Activated CD4-positive, alpha-beta T cell treated with anti-CD3 and anti-CD28 coated beads, Interleukin-2, amount 10 ng/mL, durations not matched to agents 7 days and 5 days (primary cell): Measurements from ENCODE around the gene CPAMD8. TPM values are rescaled to one million over a fixed set of nuclear protein-coding genes. Genes with fewer than 3 reads are reported as not detected.

Experiments used
- CTCF ChIA-PET: fragments of 350-600 bp; sonication (Branson Sonifier 250); formaldehyde crosslinking; loops from one replicate; lab custom pipeline; 2021; ENCODE audit warnings: antibody characterized with exemption; lab: Charles Lee
- POLR2A ChIA-PET: fragments of 350-600 bp; sonication (Branson Sonifier 250); formaldehyde crosslinking; loops from one replicate; lab custom pipeline; 2021; ENCODE audit warnings: antibody characterized with exemption; lab: Charles Lee
- DNase-seq: peaks from one replicate; pipeline ENCODE4 v3.0.0-alpha.2; 2020
- H3K27ac Mint-ChIP-seq: one replicate; pipeline ENCODE4 v1.8.0; 2021; ENCODE audit warnings: mild to moderate bottlenecking, moderate library complexity, mixed read lengths
- H3K27me3 Mint-ChIP-seq: one replicate; pipeline ENCODE4 v1.8.0; 2021; ENCODE audit warnings: mixed read lengths
- H3K36me3 Mint-ChIP-seq: one replicate; pipeline ENCODE4 v1.8.0; 2021; ENCODE audit warnings: low read depth, mixed read lengths
- H3K4me1 Mint-ChIP-seq: one replicate; pipeline ENCODE4 v1.8.0; 2021; ENCODE audit warnings: mixed read lengths
- H3K4me3 Mint-ChIP-seq: one replicate; pipeline ENCODE4 v1.8.0; 2021; ENCODE audit warnings: mild to moderate bottlenecking, moderate library complexity, mixed read lengths
- H3K9me3 Mint-ChIP-seq: one replicate; pipeline ENCODE4 v1.8.0; 2021; ENCODE audit warnings: mixed read lengths
- total RNA-seq, 2 experiments: library from RNA; stranded (reverse); gene quantifications; one replicate each; pipeline ENCODE4 v1.2.3, GENCODE V29; 2021

The CPAMD8 gene
- total RNA-seq, 2 experiments from 2014 or later: 0.22 to 0.60 TPM

GRCh38 chr19:16936901-16937300 is 89.7 kb downstream of the CPAMD8 start:
- Mint-ChIP-seq H3K36me3 (no peaks in the 10 kb centered on the region), H3K27ac (no peak overlapping the region), H3K27me3 (peaks cover 12% of the 10 kb centered on the region), H3K9me3 (peaks cover 22% of the 10 kb centered on the region), H3K4me3 (no peak overlapping the region), H3K4me1 (no peaks in the 10 kb centered on the region)
- no peak for DNase-seq
- ChIA-PET CTCF (interaction anchor here (0.6 kb wide), 1 partner anchor 316 kb away, joined by 3 read pairs; no protein-coding TSS in a partner anchor), POLR2A (no interaction called here)

- CTCF ChIA-PET: no interaction called here
- DNase-seq: no peak
- no peaks in the 10 kb centered on the region for H3K36me3 Mint-ChIP-seq
- H3K27ac Mint-ChIP-seq: no peak overlapping the region
- peaks cover 30% of the 10 kb centered on the region for H3K9me3 Mint-ChIP-seq
- POLR2A ChIA-PET: no interaction called here
- H3K4me1 Mint-ChIP-seq: no peaks in the 10 kb centered on the region
- H3K27me3 Mint-ChIP-seq: peaks cover 14% of the 10 kb centered on the region
- H3K4me3 Mint-ChIP-seq: no peak overlapping the region
Observed at GRCh38 chr19:16934489-16934888, 92.1 kb downstream of the CPAMD8 start.

GRCh38 chr19:16931306-16931705 is 95.3 kb downstream of the CPAMD8 start:
- no peaks in the 10 kb centered on the region for H3K4me1 Mint-ChIP-seq
- H3K36me3 Mint-ChIP-seq: no peaks in the 10 kb centered on the region
- DNase-seq: no peak
- ChIA-PET POLR2A (no interaction called here), CTCF (no interaction called here)
- peaks cover 49% of the 10 kb centered on the region for H3K9me3 Mint-ChIP-seq
- H3K27ac Mint-ChIP-seq: no peak overlapping the region
- no peak overlapping the region for H3K4me3 Mint-ChIP-seq
- H3K27me3 Mint-ChIP-seq: peaks cover 14% of the 10 kb centered on the region

- Mint-ChIP-seq H3K27me3 (peaks cover 14% of the 10 kb centered on the region), H3K4me3 (no peak overlapping the region), H3K9me3 (peaks cover 44% of the 10 kb centered on the region), H3K4me1 (no peaks in the 10 kb centered on the region), H3K36me3 (no peaks in the 10 kb centered on the region), H3K27ac (no peak overlapping the region)
- no peak for DNase-seq
- CTCF ChIA-PET: no interaction called here
- POLR2A ChIA-PET: no interaction called here
Observed at GRCh38 chr19:16930753-16931152, 95.9 kb downstream of the CPAMD8 start.

- ChIA-PET CTCF (interaction anchor here (1.5 kb wide), 1 partner anchor 10 kb away, joined by 5 read pairs; no protein-coding TSS in a partner anchor), POLR2A (no interaction called here)
- no peak for DNase-seq
- Mint-ChIP-seq H3K4me3 (no peak overlapping the region), H3K27ac (no peak overlapping the region), H3K27me3 (peaks cover 8% of the 10 kb centered on the region), H3K9me3 (peaks cover 36% of the 10 kb centered on the region), H3K4me1 (no peaks in the 10 kb centered on the region), H3K36me3 (no peaks in the 10 kb centered on the region)
Observed at GRCh38 chr19:16928916-16929315, 97.7 kb downstream of the CPAMD8 start.

- CTCF ChIA-PET: interaction anchor here (1.5 kb wide), 1 partner anchor 11 kb away, joined by 5 read pairs; no protein-coding TSS in a partner anchor
- no peak for DNase-seq
- POLR2A ChIA-PET: no interaction called here
- Mint-ChIP-seq H3K4me3 (no peak overlapping the region), H3K27me3 (peaks cover 4% of the 10 kb centered on the region), H3K27ac (no peak overlapping the region), H3K36me3 (no peaks in the 10 kb centered on the region), H3K9me3 (peaks cover 31% of the 10 kb centered on the region), H3K4me1 (no peaks in the 10 kb centered on the region)
Observed at GRCh38 chr19:16928351-16928750, 98.3 kb downstream of the CPAMD8 start.

- ChIA-PET POLR2A (no interaction called here), CTCF (interaction anchor here (0.6 to 1.5 kb wide), 2 partner anchors 11 to 370 kb away, joined by 3 to 5 read pairs; no protein-coding TSS in a partner anchor)
- no peak for DNase-seq
- H3K36me3 Mint-ChIP-seq: no peaks in the 10 kb centered on the region
- H3K4me3 Mint-ChIP-seq: no peak overlapping the region
- H3K4me1 Mint-ChIP-seq: no peaks in the 10 kb centered on the region
- H3K27ac Mint-ChIP-seq: no peak overlapping the region
- H3K9me3 Mint-ChIP-seq: peaks cover 29% of the 10 kb centered on the region
- H3K27me3 Mint-ChIP-seq: peaks cover 3% of the 10 kb centered on the region
Observed at GRCh38 chr19:16927883-16928282, 98.7 kb downstream of the CPAMD8 start.

- no peak for DNase-seq
- H3K27me3 Mint-ChIP-seq: no peaks in the 10 kb centered on the region
Observed at GRCh38 chr19:16922949-16923348, 103.7 kb downstream of the CPAMD8 start.

GRCh38 chr19:16922592-16922934 is 104.0 kb downstream of the CPAMD8 start:
- Mint-ChIP-seq H3K27me3 (no peaks in the 10 kb centered on the region), H3K9me3 (peaks cover 17% of the 10 kb centered on the region), H3K27ac (no peak overlapping the region), H3K4me1 (no peaks in the 10 kb centered on the region), H3K36me3 (no peaks in the 10 kb centered on the region), H3K4me3 (no peak overlapping the region)
- POLR2A ChIA-PET: no interaction called here
- CTCF ChIA-PET: no interaction called here
- DNase-seq: no peak

More at GRCh38 chr19:16922949-16923348, 103.7 kb downstream of the CPAMD8 start:
- Mint-ChIP-seq H3K9me3 (peaks cover 17% of the 10 kb centered on the region), H3K27ac (no peak overlapping the region), H3K4me3 (no peak overlapping the region), H3K4me1 (no peaks in the 10 kb centered on the region), H3K36me3 (no peaks in the 10 kb centered on the region)
- ChIA-PET POLR2A (no interaction called here), CTCF (no interaction called here)

- ChIA-PET CTCF (no interaction called here), POLR2A (no interaction called here)
- H3K9me3 Mint-ChIP-seq: peaks cover 12% of the 10 kb centered on the region
- no peaks in the 10 kb centered on the region for H3K27me3 Mint-ChIP-seq
- no peak for DNase-seq
- no peaks in the 10 kb centered on the region for H3K36me3 Mint-ChIP-seq
- no peak overlapping the region for H3K27ac Mint-ChIP-seq
- no peaks in the 10 kb centered on the region for H3K4me1 Mint-ChIP-seq
- H3K4me3 Mint-ChIP-seq: no peak overlapping the region
Observed at GRCh38 chr19:16921766-16922591, 104.6 kb downstream of the CPAMD8 start.

- H3K4me3 Mint-ChIP-seq: no peak overlapping the region
- CTCF ChIA-PET: no interaction called here
Observed at GRCh38 chr19:16920816-16921529, 105.6 kb downstream of the CPAMD8 start.

GRCh38 chr19:16919496-16919895 is 107.1 kb downstream of the CPAMD8 start:
- no peak for DNase-seq
- ChIA-PET CTCF (interaction anchor here (0.6 to 1.0 kb wide), 2 partner anchors 18 to 1073 kb away, joined by 3 read pairs; no protein-coding TSS in a partner anchor), POLR2A (no interaction called here)
- H3K9me3 Mint-ChIP-seq: peaks cover 5% of the 10 kb centered on the region
- no peaks in the 10 kb centered on the region for H3K27me3 Mint-ChIP-seq
- no peaks in the 10 kb centered on the region for H3K36me3 Mint-ChIP-seq
- H3K27ac Mint-ChIP-seq: no peak overlapping the region
- H3K4me1 Mint-ChIP-seq: no peaks in the 10 kb centered on the region
- H3K4me3 Mint-ChIP-seq: no peak overlapping the region

More at GRCh38 chr19:16920816-16921529, 105.6 kb downstream of the CPAMD8 start:
- DNase-seq: no peak
- no peaks in the 10 kb centered on the region for H3K4me1 Mint-ChIP-seq
- POLR2A ChIA-PET: no interaction called here
- no peaks in the 10 kb centered on the region for H3K36me3 Mint-ChIP-seq
- no peak overlapping the region for H3K27ac Mint-ChIP-seq
- no peaks in the 10 kb centered on the region for H3K27me3 Mint-ChIP-seq
- peaks cover 7% of the 10 kb centered on the region for H3K9me3 Mint-ChIP-seq

GRCh38 chr19:16917401-16917800 is 109.2 kb downstream of the CPAMD8 start:
- DNase-seq: no peak
- H3K27me3 Mint-ChIP-seq: no peaks in the 10 kb centered on the region
- POLR2A ChIA-PET: no interaction called here
- H3K4me3 Mint-ChIP-seq: no peak overlapping the region
- H3K4me1 Mint-ChIP-seq: no peaks in the 10 kb centered on the region
- peaks cover 14% of the 10 kb centered on the region for H3K9me3 Mint-ChIP-seq
- no peaks in the 10 kb centered on the region for H3K36me3 Mint-ChIP-seq
- H3K27ac Mint-ChIP-seq: no peak overlapping the region
- CTCF ChIA-PET: interaction anchor here (1.0 kb wide), 1 partner anchor 18 kb away, joined by 4 read pairs; no protein-coding TSS in a partner anchor
